A204.1 (cell line): ENCODE data around the gene KREMEN2.

ENCODE experiments used
- FAIRE-seq: peaks from 2 replicates; lab custom pipeline; 2012; peaks lifted over from hg19 to GRCh38; lab: Jason Lieb, UNC

KREMEN2 gene

DNA sequence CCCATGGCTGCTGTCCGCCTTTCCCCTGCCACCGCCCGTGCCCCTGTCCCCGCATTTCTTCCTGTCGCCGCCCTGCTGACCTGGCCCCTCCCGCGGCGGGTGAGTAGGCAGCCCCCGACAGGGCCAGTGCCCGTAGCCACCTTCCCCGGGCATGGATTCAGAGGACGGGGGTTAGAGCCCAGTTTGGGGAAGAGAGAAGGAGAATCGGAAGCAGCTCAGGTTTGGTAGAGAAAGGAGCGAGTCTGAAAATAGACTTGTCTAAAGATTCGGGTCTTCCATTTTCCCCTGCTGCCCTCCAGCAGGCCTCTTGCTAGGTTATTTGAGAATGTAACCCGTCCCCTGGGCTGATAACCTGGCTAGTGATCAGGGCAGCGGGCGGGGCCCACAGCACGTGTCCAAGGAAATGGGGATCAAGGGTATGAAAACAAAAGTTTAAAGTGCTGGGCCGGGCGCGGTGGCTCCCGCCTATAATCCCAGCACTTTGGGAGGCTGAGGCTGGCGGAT is 40.8 kb downstream of the KREMEN2 start:
- no peak for FAIRE-seq

DNA sequence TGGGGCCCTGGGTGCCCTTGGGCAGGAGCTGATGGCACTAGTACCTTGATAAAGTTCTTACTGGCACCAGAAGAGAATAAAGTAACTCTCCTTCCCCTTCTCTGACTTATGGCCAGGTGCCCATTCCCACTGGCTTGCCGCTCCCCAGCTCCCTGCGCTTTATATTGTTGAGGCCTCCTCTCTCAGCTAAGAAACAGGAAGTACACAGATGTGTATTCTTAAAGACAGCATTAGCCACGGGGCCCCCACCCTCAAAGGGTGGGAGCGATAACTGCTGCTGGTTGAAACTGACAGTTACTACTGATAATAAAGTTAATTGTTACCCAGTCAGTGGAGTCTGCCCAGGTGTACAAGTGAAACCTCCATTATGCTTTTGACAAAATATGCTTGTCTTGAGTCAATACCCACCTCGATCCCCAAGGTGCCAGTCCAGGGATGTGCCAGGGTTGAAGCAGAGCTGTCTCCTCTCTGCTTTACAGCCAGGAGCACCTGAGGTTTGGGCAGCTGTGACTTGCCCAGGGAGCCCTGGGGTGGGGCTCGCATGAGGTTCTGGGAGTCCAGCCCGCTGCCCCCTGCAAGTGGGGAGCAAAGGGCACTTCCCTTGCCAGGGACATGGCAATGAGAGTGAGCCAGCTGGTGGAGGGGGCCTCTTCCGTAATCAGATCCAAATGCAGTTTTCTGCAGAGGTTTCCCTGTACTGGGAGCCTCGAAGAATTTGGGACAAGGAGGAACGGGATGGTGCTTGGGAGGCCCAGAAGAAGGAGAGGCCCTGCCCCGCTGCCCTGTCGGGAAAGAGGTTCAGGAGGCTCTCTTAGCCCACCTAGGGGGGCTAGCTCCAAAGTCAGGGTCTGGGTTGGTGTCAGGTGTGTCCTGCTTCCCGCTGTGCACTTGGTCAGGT is 43.2 kb downstream of the KREMEN2 start:
- no peak for FAIRE-seq

DNA sequence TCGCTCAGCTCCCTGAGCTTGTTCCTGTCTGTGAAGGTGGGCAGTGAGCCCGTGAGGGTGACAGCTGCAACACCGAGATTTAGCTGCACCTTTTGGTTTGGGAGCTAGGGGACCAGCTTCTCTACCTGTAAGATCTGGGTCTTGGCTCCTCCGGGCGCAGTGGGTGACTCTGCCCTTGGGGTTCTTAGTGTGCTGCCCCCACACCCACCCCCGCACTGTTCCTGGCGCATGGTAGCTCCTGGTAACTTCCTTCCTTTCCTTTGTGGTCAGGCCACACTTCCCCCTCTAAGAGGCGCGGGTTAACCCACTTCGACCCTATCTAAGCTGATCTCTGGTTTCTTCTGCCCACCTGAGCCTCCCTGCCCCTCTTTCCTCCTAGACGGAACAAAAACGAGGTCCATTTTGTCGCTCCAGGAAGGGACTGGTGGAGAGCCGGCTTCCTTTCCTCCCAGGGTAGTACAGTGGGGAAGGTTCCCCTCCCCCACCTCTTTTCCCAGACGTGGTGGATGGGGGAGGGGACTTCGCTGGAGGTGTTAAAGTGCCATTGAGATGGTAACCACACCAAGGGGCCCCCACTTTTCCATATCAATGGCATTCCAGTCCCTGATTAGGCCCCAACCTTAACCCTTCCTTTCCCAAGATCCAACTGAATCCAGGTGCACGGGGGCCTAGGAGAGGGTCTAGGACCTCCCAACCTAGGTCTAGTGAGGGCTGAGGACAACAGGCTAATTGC is 44.0 kb downstream of the KREMEN2 start:
- no peak for FAIRE-seq

DNA sequence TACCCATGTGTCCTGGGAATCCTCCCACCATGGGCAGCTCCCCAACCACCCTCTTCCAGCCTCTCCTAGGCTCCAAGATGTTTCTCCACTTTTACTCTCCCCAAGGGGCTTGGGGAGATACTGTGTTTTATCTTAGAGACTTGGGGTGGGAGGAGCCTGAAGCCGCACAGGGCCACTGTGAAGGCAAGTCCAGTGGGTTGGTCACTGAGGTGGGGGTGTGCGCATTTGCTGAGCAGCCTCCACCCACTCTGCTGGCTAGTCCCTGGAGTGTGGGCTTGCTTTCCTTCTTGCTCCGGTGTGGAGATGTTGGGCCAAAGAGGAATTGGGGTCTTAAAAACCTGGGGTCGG is 44.6 kb downstream of the KREMEN2 start:
- no peak for FAIRE-seq

DNA sequence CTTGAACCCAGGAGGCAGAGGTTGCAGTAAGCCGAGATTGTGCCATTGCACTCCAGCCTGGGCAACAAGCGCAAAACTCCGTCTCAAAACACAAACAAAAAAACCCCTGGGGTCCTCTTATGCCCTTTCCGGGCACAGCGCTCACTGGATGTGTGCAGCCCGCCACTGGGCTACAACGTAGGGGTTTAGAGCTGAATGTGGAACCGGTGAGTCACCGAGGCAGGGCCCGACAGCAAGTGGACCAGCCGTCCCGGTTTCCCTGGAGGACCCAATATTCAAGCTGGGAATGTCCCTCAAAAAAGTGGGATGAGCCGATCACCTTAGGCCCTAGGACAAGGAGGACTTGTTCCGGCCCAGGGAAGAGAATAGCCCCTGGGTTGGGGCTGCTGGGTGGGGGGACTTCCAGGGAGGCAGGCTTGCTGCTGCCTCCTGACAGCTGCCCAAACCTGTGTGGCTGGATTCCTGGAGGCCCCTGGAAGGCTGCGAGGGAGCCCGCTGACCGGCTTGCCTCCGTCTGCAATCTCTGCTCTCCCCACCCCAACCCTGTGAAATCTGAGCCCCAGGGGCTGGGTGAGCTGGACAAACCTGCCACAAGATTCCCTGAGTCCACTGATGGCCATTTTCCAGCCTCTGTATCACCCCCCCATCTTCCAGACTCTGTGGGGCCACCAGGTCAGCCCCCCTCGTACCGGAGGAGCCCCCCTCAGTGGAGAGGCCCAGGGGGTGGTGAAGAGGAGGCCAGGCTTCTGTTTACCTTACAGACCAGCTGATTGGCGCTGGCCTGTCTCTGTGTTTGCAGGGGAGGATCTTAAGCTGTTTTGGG is 45.7 kb downstream of the KREMEN2 start:
- FAIRE-seq = no peak

DNA sequence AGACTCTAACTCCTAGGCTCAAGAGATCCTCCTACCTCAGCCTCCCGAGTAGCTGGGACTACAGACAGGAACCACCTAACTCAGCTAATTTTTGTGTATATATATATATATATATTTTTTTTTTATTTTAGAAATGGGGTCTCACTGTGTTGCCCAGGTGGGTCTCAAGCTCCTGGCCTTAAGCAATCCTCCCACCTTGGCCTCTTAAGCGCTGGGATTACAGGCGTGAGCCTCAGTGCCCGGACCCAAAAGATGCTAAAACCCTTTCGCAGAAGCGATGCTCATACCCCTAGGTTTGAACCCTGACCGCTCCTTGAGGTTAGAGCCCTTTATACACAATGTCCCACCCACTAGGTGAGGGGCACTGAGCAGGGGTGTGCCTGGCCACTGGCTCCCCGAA is 46.4 kb downstream of the KREMEN2 start:
- no peak for FAIRE-seq

DNA sequence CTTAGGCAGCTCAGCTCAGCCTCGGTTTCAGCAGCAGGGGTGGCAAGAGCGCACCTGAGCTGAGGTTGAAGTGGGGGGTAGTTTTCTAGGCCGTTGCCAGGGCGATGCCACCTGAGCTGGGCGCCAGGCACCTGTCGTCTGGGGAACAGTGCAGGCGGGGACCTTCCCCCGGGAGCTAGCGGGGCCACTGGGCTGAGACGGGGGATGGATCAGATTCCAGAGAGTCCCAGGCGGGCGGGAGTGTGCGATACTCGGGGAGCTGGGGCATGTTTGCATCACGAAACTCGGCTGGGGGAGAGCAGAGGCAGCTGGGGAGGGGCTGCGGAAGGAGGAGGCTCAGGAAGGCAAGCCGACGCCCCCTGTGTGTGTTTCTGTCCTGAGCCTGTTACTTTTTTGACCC is 48.2 kb downstream of the KREMEN2 start:
- FAIRE-seq = no peak

DNA sequence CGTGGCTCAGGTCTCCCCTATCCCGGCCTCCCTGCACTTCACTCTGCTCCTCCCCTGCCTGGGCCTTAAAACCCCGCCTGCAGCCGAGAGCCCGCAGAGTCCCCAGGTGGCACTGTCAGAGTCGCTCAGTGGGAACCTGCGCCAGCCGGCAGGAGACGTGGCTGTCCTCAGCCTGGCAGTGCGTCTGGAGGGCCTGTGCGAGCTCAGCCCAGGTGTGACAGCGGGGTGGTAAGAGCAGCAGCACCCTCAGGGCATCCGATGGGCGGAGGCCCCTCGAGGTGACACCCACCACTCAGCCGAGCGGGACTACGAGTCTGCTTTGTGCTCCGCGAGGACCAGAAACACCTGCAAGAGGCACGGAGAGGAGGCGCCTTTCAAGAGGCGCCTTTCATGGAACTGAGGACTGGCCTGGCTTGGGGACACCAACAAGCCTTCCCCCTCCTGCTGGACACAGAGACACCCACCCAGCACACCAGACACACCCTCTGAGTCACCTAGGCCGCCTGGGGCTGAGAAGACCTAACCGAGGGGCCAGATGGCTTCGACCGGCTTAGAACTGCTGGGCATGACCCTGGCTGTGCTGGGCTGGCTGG is 48.8 kb downstream of the KREMEN2 start, which contains the start of gene CLDN9:
CLDN9 (plus strand) TSS at position 96 of the 593 bp plus-strand sequence; CDS start at position 536, 440 bp downstream.
- no peak for FAIRE-seq

DNA sequence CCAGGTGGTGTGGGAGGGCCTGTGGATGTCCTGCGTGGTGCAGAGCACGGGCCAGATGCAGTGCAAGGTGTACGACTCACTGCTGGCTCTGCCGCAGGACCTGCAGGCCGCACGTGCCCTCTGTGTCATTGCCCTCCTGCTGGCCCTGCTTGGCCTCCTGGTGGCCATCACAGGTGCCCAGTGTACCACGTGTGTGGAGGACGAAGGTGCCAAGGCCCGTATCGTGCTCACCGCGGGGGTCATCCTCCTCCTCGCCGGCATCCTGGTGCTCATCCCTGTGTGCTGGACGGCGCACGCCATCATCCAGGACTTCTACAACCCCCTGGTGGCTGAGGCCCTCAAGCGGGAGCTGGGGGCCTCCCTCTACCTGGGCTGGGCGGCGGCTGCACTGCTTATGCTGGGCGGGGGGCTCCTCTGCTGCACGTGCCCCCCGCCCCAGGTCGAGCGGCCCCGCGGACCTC is 49.4 kb downstream of the KREMEN2 start:
- no peak for FAIRE-seq

DNA sequence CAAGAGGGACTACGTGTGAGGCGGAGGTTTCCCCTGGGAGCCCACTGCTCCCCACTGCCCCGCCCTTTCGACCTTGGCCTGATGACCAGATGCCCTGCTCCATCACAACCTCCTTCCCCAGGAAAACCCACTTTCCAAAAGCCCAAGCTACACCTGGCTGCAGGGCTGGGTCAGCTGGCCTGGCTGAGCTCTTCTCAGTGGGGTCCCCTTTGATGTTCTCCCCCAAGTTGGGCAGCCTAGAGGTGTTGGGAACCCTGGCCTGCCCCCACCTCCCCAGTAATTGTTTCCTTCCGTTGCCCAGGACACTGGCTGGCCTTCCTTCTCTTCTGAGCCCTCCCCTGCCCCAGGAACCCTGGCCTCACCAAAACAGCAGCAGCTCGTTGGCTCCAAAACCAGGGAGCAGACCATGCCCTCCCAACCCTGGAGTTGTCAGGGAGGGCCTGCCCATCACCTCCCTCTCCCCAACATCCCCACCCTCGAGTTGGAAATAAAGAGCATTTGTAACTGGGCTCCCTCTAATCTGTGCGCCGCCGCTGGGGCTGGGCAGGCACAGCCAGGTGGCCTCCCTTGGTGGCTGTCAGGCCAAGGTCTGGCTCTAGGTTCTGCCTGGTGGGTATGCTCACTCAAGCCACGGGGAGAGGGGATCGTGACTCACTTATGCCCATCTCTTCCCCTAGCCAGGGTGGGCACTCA is 50.1 kb downstream of the KREMEN2 start:
- no peak for FAIRE-seq

DNA sequence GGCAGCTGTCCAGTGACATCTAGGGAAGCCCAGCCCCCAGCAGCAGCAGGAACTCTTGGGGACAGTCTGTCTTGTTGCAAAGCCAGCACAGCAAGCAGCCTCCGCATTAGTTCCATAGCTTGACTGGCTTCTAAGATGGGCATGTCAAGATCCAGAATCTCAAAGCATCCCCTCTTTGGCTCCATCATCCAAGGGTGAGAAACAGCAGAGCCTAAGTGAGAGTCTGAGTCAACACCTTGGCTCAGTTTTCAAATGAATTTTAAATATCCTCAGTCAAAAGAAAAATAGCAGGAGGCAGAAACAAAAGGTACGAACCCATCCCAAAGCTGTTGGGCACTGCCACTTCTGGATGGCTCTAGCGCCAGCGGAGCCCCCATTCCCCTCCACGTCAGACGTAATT is 50.9 kb downstream of the KREMEN2 start:
- no peak for FAIRE-seq

DNA sequence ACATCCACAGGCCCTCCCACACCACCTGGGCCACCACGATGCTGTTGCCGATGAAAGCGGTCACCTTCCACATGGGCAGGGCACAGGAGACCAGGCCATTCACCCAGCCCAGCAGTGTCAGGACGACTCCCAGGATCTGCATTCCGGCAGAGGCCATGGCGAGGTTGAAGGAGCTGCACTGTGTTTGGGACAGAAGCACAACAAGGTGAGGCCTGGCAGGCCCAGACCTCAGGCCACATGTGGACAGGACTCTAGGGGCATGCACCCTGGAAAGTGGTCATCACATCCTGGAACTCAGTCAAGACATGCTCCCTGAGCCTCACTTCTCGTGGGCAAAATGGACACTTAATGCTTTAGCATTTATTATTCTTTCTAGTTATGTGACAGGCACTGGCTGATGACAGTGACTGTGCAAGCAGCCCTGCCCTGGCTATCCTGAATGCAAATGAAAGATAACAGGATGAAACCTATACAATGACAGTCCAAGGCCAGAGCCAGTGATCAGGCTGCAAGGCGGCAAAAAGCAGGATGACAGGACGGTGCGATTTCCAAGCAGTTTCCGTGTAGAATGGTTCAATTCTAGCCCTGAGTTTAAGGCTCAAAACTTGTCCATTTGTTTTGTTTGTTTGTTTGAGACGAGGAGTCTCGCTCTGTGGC is 51.9 kb downstream of the KREMEN2 start:
- no peak for FAIRE-seq

DNA sequence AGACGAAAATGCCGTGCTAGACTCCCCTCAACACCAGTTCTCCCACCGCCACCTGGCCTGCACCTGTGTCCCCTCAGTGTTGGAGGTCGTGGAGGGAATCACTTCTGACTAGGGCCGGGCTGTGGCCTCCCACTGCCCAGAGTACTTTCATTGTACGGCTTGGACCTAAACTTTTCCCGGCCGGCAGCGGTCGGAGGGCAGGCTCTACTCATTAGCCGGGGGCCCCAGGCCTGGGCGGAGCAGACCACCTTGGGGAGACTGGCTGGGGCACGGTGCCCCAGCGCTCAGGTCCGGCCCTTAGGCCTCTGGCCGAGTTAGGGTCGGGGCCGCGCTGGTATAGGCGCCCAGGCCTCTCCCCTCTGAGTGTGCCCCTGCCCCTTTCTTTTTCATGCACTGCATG is 53.3 kb downstream of the KREMEN2 start:
- FAIRE-seq = no peak
